GM10248 (cell line): ENCODE data around the gene NPB.

Experiments
- CTCF ChIA-PET: fragments of 300-600 bp; sonication (Branson Sonifier 250); formaldehyde crosslinking; extraction: SDS; loops from one replicate; lab custom pipeline; 2021; ENCODE audit warnings: antibody characterized with exemption; lab: Yijun Ruan, JAX
- POLR2A ChIA-PET: fragments of 350-650 bp; sonication (Branson Sonifier 250); formaldehyde crosslinking; extraction: SDS; loops from one replicate; lab custom pipeline; 2020; ENCODE audit warnings: antibody characterized with exemption; lab: Yijun Ruan, JAX
- DNase-seq: peaks from one replicate; pipeline ENCODE4 v3.0.0; 2012; ENCODE audit errors: extremely low spot score
- TF ChIP-seq, protein P1 (sequence below): IDR thresholded peaks from 2 replicates; pipeline ENCODE4 v1.5.1; 2012; ENCODE audit warnings: mild to moderate bottlenecking, low read depth; ENCODE audit errors: extremely low read depth, missing control alignments, control extremely low read depth

Gene NPB

GRCh38 chr17:81929253-81930141 lies 27.5 kb downstream of the NPB start:
- CTCF ChIA-PET: interaction anchor here (0.9 kb wide), 1 partner anchor 30 kb away, joined by 3 read pairs; no protein-coding TSS in a partner anchor
- POLR2A ChIA-PET: interaction anchor here (0.6 kb wide), 1 partner anchor 367 kb away, joined by 6 read pairs; no protein-coding TSS in a partner anchor

GRCh38 chr17:81930142-81931125 lies 28.4 kb downstream of the NPB start:
- ChIA-PET POLR2A (interaction anchor here (0.6 kb wide), 2 partner anchors 10 to 366 kb away, joined by 6 to 13 read pairs; no protein-coding TSS in a partner anchor), CTCF (interaction anchor here (0.6 to 1.0 kb wide), 2 partner anchors 29 to 37 kb away, joined by 3 to 4 read pairs; no protein-coding TSS in a partner anchor)
- TF ChIP-seq, protein P1, sequence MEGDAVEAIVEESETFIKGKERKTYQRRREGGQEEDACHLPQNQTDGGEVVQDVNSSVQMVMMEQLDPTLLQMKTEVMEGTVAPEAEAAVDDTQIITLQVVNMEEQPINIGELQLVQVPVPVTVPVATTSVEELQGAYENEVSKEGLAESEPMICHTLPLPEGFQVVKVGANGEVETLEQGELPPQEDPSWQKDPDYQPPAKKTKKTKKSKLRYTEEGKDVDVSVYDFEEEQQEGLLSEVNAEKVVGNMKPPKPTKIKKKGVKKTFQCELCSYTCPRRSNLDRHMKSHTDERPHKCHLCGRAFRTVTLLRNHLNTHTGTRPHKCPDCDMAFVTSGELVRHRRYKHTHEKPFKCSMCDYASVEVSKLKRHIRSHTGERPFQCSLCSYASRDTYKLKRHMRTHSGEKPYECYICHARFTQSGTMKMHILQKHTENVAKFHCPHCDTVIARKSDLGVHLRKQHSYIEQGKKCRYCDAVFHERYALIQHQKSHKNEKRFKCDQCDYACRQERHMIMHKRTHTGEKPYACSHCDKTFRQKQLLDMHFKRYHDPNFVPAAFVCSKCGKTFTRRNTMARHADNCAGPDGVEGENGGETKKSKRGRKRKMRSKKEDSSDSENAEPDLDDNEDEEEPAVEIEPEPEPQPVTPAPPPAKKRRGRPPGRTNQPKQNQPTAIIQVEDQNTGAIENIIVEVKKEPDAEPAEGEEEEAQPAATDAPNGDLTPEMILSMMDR: no peak
- peak; percentile 42 for DNase-seq

More at GRCh38 chr17:81929253-81930141, 27.5 kb downstream of the NPB start:
- no peak for DNase-seq
- TF ChIP-seq, protein P1: no peak

GRCh38 chr17:81931189-81931556 lies 29.1 kb downstream of the NPB start:
- ChIA-PET CTCF (interaction anchor here (1.0 kb wide), 1 partner anchor 28 kb away, joined by 4 read pairs; no protein-coding TSS in a partner anchor), POLR2A (interaction anchor here (0.6 kb wide), 1 partner anchor 11 kb away, joined by 13 read pairs; no protein-coding TSS in a partner anchor)
- TF ChIP-seq, protein P1: no peak
- no peak for DNase-seq

DNA sequence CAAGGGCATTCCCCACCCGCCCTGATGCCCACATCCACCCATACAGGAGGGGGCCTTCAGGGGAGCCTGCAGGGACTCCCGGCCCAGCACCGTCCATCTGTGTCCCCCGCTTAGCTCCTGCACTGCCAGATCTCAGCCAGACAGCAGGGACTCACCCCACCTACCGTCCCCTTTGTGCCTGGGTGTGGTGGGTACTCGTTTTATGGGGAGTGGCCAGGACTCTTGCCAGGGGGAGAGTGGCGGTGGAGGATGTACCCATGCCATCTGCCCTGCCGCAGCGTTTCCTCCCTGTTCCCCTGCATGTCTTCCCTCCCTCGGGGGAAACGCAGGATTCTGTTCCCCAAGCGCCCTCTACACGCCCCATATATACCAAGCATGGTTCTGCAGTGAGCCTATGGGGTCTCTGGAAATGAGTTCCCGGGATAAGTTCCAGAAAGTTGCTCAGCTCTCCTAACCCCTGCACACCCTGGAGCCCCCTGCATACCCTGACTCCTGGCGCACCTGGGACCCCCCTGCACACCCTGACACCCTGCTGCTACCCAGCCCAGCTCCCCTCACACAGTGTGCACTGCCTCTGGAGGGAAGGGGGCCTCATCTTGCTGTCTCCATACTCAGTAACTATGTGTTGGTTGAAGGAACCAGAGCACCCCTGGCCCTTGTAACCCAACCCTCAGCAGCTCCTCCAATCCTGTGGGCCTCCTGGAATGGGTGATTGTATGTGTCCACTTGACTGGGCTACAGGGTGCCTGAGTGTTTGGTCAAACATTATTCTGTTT lies 29.7 kb downstream of the NPB start:
- DNase-seq: no peak
- TF ChIP-seq, protein P1: no peak
- ChIA-PET CTCF (no interaction called here), POLR2A (no interaction called here)

DNA sequence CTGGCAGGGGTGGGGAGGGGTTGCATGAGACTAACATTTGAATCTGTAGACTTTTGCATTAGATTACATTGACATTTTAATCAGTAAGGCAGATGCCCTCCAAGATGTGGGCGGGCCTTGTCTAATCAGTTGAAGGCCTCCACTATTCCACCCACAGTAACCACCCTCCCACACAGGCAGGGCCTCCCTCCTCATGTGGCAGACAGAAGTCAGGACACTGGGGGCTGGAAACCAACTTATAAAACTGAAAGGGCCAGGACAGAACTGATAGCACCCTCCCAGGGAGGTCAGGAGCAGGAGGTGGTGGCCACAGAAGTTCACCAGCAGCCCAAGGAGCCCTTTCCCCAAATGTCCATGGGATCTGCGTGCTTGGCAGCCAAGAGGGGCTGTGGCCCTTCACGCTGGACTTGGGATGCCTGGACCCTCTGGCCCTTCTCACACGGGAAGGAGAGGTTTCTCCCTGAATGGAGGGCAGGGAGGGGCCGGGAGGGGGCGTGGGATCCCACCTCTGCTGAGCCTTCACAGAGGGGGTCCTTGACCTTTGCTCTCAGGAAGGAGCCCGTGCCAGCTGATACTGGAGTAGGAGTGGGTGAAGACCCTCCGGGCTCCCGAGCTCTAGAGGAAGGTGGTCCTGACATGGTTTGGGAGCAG lies 30.4 kb downstream of the NPB start:
- no peak for DNase-seq
- TF ChIP-seq, protein P1: no peak
- ChIA-PET POLR2A (no interaction called here), CTCF (interaction anchor here (1.0 to 1.4 kb wide), 2 partner anchors 15 to 27 kb away, joined by 3 read pairs; no protein-coding TSS in a partner anchor)
